Measurements from ENCODE around the gene KLRF1. TPM values are rescaled to one million over a fixed set of nuclear protein-coding genes. Genes with fewer than 3 reads are reported as not detected.

KLRF1 gene
- total RNA-seq, 1 donor: 0.43 TPM

- H3K4me3 ChIP-seq (ENCODE audit: low read depth, low read length): no peak overlapping the region
- DNase-seq (ENCODE audit: low read depth): no peak
- no peak for TF ChIP-seq CTCF (IDR thresholded peaks at IDR 0.05; ENCODE audit: insufficient read depth, low read depth, low read length)
Observed at GRCh38 chr12:9820281-9820930, 6.9 kb upstream of the KLRF1 start.

- no peak for TF ChIP-seq CTCF (IDR thresholded peaks at IDR 0.05; ENCODE audit: insufficient read depth, low read depth, low read length)
- DNase-seq (ENCODE audit: low read depth): no peak
Observed at GRCh38 chr12:9829483-9829882, 2.2 kb downstream of the KLRF1 start.

GRCh38 chr12:9829982-9830381 lies 2.7 kb downstream of the KLRF1 start:
- DNase-seq (ENCODE audit: low read depth): no peak
- H3K4me3 ChIP-seq (ENCODE audit: low read depth, low read length): no peak overlapping the region
- TF ChIP-seq CTCF (IDR thresholded peaks at IDR 0.05; ENCODE audit: insufficient read depth, low read depth, low read length): no peak

More at GRCh38 chr12:9829483-9829882, 2.2 kb downstream of the KLRF1 start:
- H3K4me3 ChIP-seq (ENCODE audit: low read depth, low read length): no peak overlapping the region

GRCh38 chr12:9831720-9832119 lies 4.4 kb downstream of the KLRF1 start:
- no peak for TF ChIP-seq CTCF (IDR thresholded peaks at IDR 0.05; ENCODE audit: insufficient read depth, low read depth, low read length)
- no peak overlapping the region for H3K4me3 ChIP-seq (ENCODE audit: low read depth, low read length)

GRCh38 chr12:9843407-9843806 lies 16.1 kb downstream of the KLRF1 start:
- no peak for DNase-seq (ENCODE audit: low read depth)
- no peak overlapping the region for H3K4me3 ChIP-seq (ENCODE audit: low read depth, low read length)
- TF ChIP-seq CTCF (IDR thresholded peaks at IDR 0.05; ENCODE audit: insufficient read depth, low read depth, low read length): no peak

More at GRCh38 chr12:9831720-9832119, 4.4 kb downstream of the KLRF1 start:
- no peak for DNase-seq (ENCODE audit: low read depth)

- no peak overlapping the region for H3K4me3 ChIP-seq (ENCODE audit: low read depth, low read length)
- DNase-seq (ENCODE audit: low read depth): no peak
- no peak for TF ChIP-seq CTCF (IDR thresholded peaks at IDR 0.05; ENCODE audit: insufficient read depth, low read depth, low read length)
Observed at GRCh38 chr12:9848899-9849298, 21.6 kb downstream of the KLRF1 start.

GRCh38 chr12:9851050-9851449 lies 23.8 kb downstream of the KLRF1 start:
- DNase-seq (ENCODE audit: low read depth): no peak
- H3K4me3 ChIP-seq (ENCODE audit: low read depth, low read length): no peak overlapping the region

More at GRCh38 chr12:9851050-9851449, 23.8 kb downstream of the KLRF1 start:
- no peak for TF ChIP-seq CTCF (IDR thresholded peaks at IDR 0.05; ENCODE audit: insufficient read depth, low read depth, low read length)
